Measurements from ENCODE around the gene SRPK3.

Gene SRPK3

GRCh38 chrX:153771415-153772315 lies 9.2 kb upstream of the SRPK3 start:
- Histone ChIP-seq H3K36me3 (ENCODE audit: insufficient read depth, low read length) (no peaks in the 10 kb centered on the region), H3K27ac (ENCODE audit: low read length) (no peak overlapping the region), H3K27me3 (ENCODE audit: insufficient read depth, low read length, poor library complexity) (no peaks in the 10 kb centered on the region), H3K4me1 (ENCODE audit: insufficient read depth, low read length) (peaks cover 8% of the 10 kb centered on the region), H2AFZ (ENCODE audit: low read depth, low read length) (no peak overlapping the region), H3K9me3 (ENCODE audit: insufficient read depth, low read length, severe bottlenecking) (no peaks in the 10 kb centered on the region), H3K4me2 (ENCODE audit: insufficient read depth, low read length) (no peak overlapping the region), H3K9ac (ENCODE audit: low read depth, low read length) (no peak overlapping the region), H4K20me1 (ENCODE audit: insufficient read depth, low read length) (no peaks in the 10 kb centered on the region), H3K4me3 (ENCODE audit: low read depth in 1 of 2, low read length in 2 of 2) (no peak overlapping the region), H3K79me2 (ENCODE audit: insufficient read depth, low read length) (no peaks in the 10 kb centered on the region)
- no peak for DNase-seq
- ATAC-seq (ENCODE audit: insufficient read depth, low read depth): no peak
- TF ChIP-seq CTCF (IDR thresholded peaks at IDR 0.05; ENCODE audit: borderline replicate concordance, extremely low read depth, low read length, poor library complexity, severe bottlenecking) (no peak), EZH2 (IDR thresholded peaks at IDR 0.05; ENCODE audit: borderline replicate concordance, low read depth, low read length, severe bottlenecking) (no peak)

GRCh38 chrX:153772316-153773217 lies 8.3 kb upstream of the SRPK3 start:
- Histone ChIP-seq H3K4me1 (ENCODE audit: insufficient read depth, low read length) (no peaks in the 10 kb centered on the region), H2AFZ (ENCODE audit: low read depth, low read length) (no peak overlapping the region), H3K79me2 (ENCODE audit: insufficient read depth, low read length) (no peaks in the 10 kb centered on the region), H4K20me1 (ENCODE audit: insufficient read depth, low read length) (no peaks in the 10 kb centered on the region), H3K9ac (ENCODE audit: low read depth, low read length) (no peak overlapping the region), H3K27ac (ENCODE audit: low read length) (no peak overlapping the region), H3K36me3 (ENCODE audit: insufficient read depth, low read length) (no peaks in the 10 kb centered on the region), H3K27me3 (ENCODE audit: insufficient read depth, low read length, poor library complexity) (no peaks in the 10 kb centered on the region), H3K4me3 (ENCODE audit: low read depth in 1 of 2, low read length in 2 of 2) (no peak overlapping the region), H3K9me3 (ENCODE audit: insufficient read depth, low read length, severe bottlenecking) (no peaks in the 10 kb centered on the region), H3K4me2 (ENCODE audit: insufficient read depth, low read length) (no peak overlapping the region)
- no peak for TF ChIP-seq CTCF (IDR thresholded peaks at IDR 0.05; ENCODE audit: borderline replicate concordance, extremely low read depth, low read length, poor library complexity, severe bottlenecking)
- no peak for TF ChIP-seq EZH2 (IDR thresholded peaks at IDR 0.05; ENCODE audit: borderline replicate concordance, low read depth, low read length, severe bottlenecking)
- ATAC-seq (ENCODE audit: insufficient read depth, low read depth) (no peak), DNase-seq (no peak)

GRCh38 chrX:153773218-153773611 lies 7.6 kb upstream of the SRPK3 start:
- no peak overlapping the region for H3K4me2 ChIP-seq (ENCODE audit: insufficient read depth, low read length)
- no peak overlapping the region for H2AFZ ChIP-seq (ENCODE audit: low read depth, low read length)
- ATAC-seq (ENCODE audit: insufficient read depth, low read depth) (no peak), DNase-seq (no peak)
- no peak overlapping the region for H3K4me3 ChIP-seq (ENCODE audit: low read depth in 1 of 2, low read length in 2 of 2)
- no peaks in the 10 kb centered on the region for H3K79me2 ChIP-seq (ENCODE audit: insufficient read depth, low read length)
- no peaks in the 10 kb centered on the region for H3K27me3 ChIP-seq (ENCODE audit: insufficient read depth, low read length, poor library complexity)
- H3K9ac ChIP-seq (ENCODE audit: low read depth, low read length): no peak overlapping the region
- H4K20me1 ChIP-seq (ENCODE audit: insufficient read depth, low read length): no peaks in the 10 kb centered on the region
- no peaks in the 10 kb centered on the region for H3K4me1 ChIP-seq (ENCODE audit: insufficient read depth, low read length)
- TF ChIP-seq EZH2 (IDR thresholded peaks at IDR 0.05; ENCODE audit: borderline replicate concordance, low read depth, low read length, severe bottlenecking): no peak
- no peak overlapping the region for H3K27ac ChIP-seq (ENCODE audit: low read length)
- no peaks in the 10 kb centered on the region for H3K36me3 ChIP-seq (ENCODE audit: insufficient read depth, low read length)
- no peaks in the 10 kb centered on the region for H3K9me3 ChIP-seq (ENCODE audit: insufficient read depth, low read length, severe bottlenecking)
